ENCODE measurements around the gene ATXN7L1.

DNA sequence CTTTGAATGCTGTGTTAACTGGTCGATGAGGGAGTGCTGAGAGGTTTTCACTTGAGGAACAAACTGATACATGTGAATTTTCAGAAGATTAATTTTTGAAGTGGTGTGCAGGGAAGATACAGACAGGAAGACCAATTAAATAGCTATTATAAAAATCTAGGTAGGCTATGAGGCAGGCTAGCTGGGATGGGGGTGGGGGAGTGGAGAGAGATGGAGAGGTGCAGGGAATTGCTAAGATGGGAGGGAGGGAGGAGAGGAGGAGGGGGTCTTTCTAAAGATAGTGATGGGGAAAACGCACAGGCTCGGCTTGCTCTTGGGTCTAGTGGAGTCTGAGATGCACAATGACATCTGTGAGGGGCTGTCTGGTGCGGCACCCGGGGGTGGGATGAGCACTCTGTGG is 15.2 kb downstream of the ATXN7L1 start:
- TF ChIP-seq, protein P1, sequence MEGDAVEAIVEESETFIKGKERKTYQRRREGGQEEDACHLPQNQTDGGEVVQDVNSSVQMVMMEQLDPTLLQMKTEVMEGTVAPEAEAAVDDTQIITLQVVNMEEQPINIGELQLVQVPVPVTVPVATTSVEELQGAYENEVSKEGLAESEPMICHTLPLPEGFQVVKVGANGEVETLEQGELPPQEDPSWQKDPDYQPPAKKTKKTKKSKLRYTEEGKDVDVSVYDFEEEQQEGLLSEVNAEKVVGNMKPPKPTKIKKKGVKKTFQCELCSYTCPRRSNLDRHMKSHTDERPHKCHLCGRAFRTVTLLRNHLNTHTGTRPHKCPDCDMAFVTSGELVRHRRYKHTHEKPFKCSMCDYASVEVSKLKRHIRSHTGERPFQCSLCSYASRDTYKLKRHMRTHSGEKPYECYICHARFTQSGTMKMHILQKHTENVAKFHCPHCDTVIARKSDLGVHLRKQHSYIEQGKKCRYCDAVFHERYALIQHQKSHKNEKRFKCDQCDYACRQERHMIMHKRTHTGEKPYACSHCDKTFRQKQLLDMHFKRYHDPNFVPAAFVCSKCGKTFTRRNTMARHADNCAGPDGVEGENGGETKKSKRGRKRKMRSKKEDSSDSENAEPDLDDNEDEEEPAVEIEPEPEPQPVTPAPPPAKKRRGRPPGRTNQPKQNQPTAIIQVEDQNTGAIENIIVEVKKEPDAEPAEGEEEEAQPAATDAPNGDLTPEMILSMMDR (conservative IDR thresholded peaks at IDR 0.05; ENCODE audit: low read length), result no peak
- no peak for TF ChIP-seq EZH2phosphoT487 (IDR thresholded peaks at IDR 0.05; ENCODE audit: borderline replicate concordance, low read depth, low read length)

Data from OCI-LY7 (cell line).